OCI-LY1 (cell line): ENCODE results near the gene COL9A3.

Experiments used
- H2AFZ ChIP-seq: fragments of 200-600 bp; sonication (generic), shearing (Covaris generic); 2 replicates; pipeline ENCODE4 v1.6.0; 2014; ENCODE audit warnings: antibody characterized with exemption, mild to moderate bottlenecking, low read length
- H3F3A ChIP-seq: fragments of 200-600 bp; sonication (generic), shearing (Covaris generic); 2 replicates; pipeline ENCODE4 v1.6.0; 2014; ENCODE audit warnings: mild to moderate bottlenecking, antibody characterized with exemption, low read length, moderate library complexity; ENCODE audit not compliant: insufficient read depth
- H3K27ac ChIP-seq: fragments of 200-600 bp; sonication (generic); 2 replicates; pipeline ENCODE4 v1.5.1; 2014; ENCODE audit warnings: low read length, mixed run types, mild to moderate bottlenecking, low read depth; ENCODE audit not compliant: poor library complexity, severe bottlenecking
- H3K27me3 ChIP-seq: fragments of 200-600 bp; sonication (generic); 2 replicates; pipeline ENCODE4 v1.6.0; 2014; ENCODE audit warnings: antibody characterized with exemption, mild to moderate bottlenecking, low read length, moderate library complexity; ENCODE audit not compliant: insufficient read depth
- H3K36me3 ChIP-seq: fragments of 200-600 bp; sonication (generic); 2 replicates; pipeline ENCODE4 v1.6.1; 2014; ENCODE audit warnings: mild to moderate bottlenecking, antibody characterized with exemption, low read length, moderate library complexity, mixed read lengths; ENCODE audit not compliant: insufficient read depth
- H3K4me1 ChIP-seq: fragments of 200-600 bp; sonication (generic); 2 replicates; pipeline ENCODE4 v1.5.1; 2014; ENCODE audit warnings: mild to moderate bottlenecking, low read length, moderate library complexity; ENCODE audit not compliant: insufficient read depth, severe bottlenecking
- H3K4me2 ChIP-seq: fragments of 200-600 bp; sonication (generic), shearing (Covaris generic); 2 replicates; pipeline ENCODE4 v1.6.1; 2014; ENCODE audit warnings: low read length
- H3K4me3 ChIP-seq: fragments of 200-600 bp; sonication (generic); 2 replicates; pipeline ENCODE4 v1.5.1; 2014; ENCODE audit warnings: low read length, low read depth, mild to moderate bottlenecking, mixed read lengths; ENCODE audit not compliant: poor library complexity, severe bottlenecking
- H3K79me2 ChIP-seq: fragments of 200-600 bp; shearing (Covaris generic); 2 replicates; pipeline ENCODE4 v1.6.1; 2016; ENCODE audit warnings: mixed run types, low read length, mixed read lengths; ENCODE audit not compliant: insufficient read depth
- H3K9ac ChIP-seq: fragments of 200-600 bp; sonication (generic), shearing (Covaris generic); 2 replicates; pipeline ENCODE4 v1.6.1; 2014; ENCODE audit warnings: mild to moderate bottlenecking, low read length, mixed read lengths
- H3K9me2 ChIP-seq: fragments of 200-600 bp; sonication (generic), shearing (Covaris generic); 2 replicates; pipeline ENCODE4 v1.6.1; 2014; ENCODE audit warnings: low read depth, mild to moderate bottlenecking, low read length, mixed read lengths
- H3K9me3 ChIP-seq: fragments of 200-600 bp; shearing (Covaris generic); 2 replicates; pipeline ENCODE4 v1.6.1; 2014; ENCODE audit warnings: low read length, mixed read lengths
- H4K20me1 ChIP-seq: fragments of 200-600 bp; sonication (generic), shearing (Covaris generic); 2 replicates; pipeline ENCODE4 v1.6.0; 2016; ENCODE audit warnings: mild to moderate bottlenecking, low read length; ENCODE audit not compliant: insufficient read depth
- CTCF ChIP-seq: fragments of 200-600 bp; sonication (generic), shearing (Covaris generic); IDR thresholded peaks from 2 replicates; pipeline ENCODE4 v1.5.1; 2017; ENCODE audit warnings: mild to moderate bottlenecking, antibody characterized with exemption, low read length, moderate library complexity, mixed read lengths
- EZH2 ChIP-seq: fragments of 200-600 bp; sonication (generic), shearing (Covaris generic); IDR thresholded peaks from 2 replicates; pipeline ENCODE4 v1.8.0; 2017; ENCODE audit warnings: borderline replicate concordance, mixed run types, mild to moderate bottlenecking, antibody characterized with exemption, low read length, moderate library complexity, mixed read lengths

COL9A3 gene

GRCh38 chr20:62864207-62864606 is 47.4 kb downstream of the COL9A3 start:
- Histone ChIP-seq H3K27ac (no peak overlapping the region), H2AFZ (no peak overlapping the region), H3K9ac (no peak overlapping the region), H3K4me2 (no peak overlapping the region), H3F3A (no peaks in the 10 kb centered on the region), H3K9me2 (no peaks in the 10 kb centered on the region), H4K20me1 (no peaks in the 10 kb centered on the region), H3K4me1 (peaks cover 17% of the 10 kb centered on the region), H3K4me3 (no peak overlapping the region), H3K36me3 (peaks cover 5% of the 10 kb centered on the region), H3K27me3 (no peaks in the 10 kb centered on the region; the same call in 1 of the 2 replicates), H3K9me3 (no peaks in the 10 kb centered on the region), H3K79me2 (peaks cover 5% of the 10 kb centered on the region)
- TF ChIP-seq CTCF (no peak), EZH2 (no peak)

- no peaks in the 10 kb centered on the region for H3K9me3 ChIP-seq
- no peak overlapping the region for H3K9ac ChIP-seq
- H3K27me3 ChIP-seq = peaks cover 10% of the 10 kb centered on the region; the same call in 1 of the 2 replicates
- H3F3A ChIP-seq = no peaks in the 10 kb centered on the region
- no peaks in the 10 kb centered on the region for H4K20me1 ChIP-seq
- no peak overlapping the region for H2AFZ ChIP-seq
- no peak overlapping the region for H3K27ac ChIP-seq
- TF ChIP-seq EZH2 = no peak
- H3K79me2 ChIP-seq = no peaks in the 10 kb centered on the region
- no peak overlapping the region for H3K4me2 ChIP-seq
- no peaks in the 10 kb centered on the region for H3K36me3 ChIP-seq
- no peaks in the 10 kb centered on the region for H3K4me1 ChIP-seq
- no peaks in the 10 kb centered on the region for H3K9me2 ChIP-seq
- H3K4me3 ChIP-seq = no peak overlapping the region
These were observed 55.5 kb downstream of the COL9A3 start for GRCh38 chr20:62872184-62872847.

- Histone ChIP-seq H3K36me3 (no peaks in the 10 kb centered on the region), H3K4me3 (no peak overlapping the region), H2AFZ (no peak overlapping the region), H3K4me2 (no peak overlapping the region), H3K9me3 (no peaks in the 10 kb centered on the region), H3K9ac (no peak overlapping the region), H3K9me2 (no peaks in the 10 kb centered on the region), H3K79me2 (no peaks in the 10 kb centered on the region), H3K27me3 (peaks cover 10% of the 10 kb centered on the region; the same call in 1 of the 2 replicates), H3K4me1 (no peaks in the 10 kb centered on the region), H3F3A (peaks cover 3% of the 10 kb centered on the region), H4K20me1 (no peaks in the 10 kb centered on the region), H3K27ac (no peak overlapping the region)
- TF ChIP-seq CTCF = no peak
These were observed 56.0 kb downstream of the COL9A3 start for GRCh38 chr20:62872862-62873261.

GRCh38 chr20:62873280-62873679 is 56.4 kb downstream of the COL9A3 start:
- Histone ChIP-seq H4K20me1 (no peaks in the 10 kb centered on the region), H3K4me1 (no peaks in the 10 kb centered on the region), H3K79me2 (no peaks in the 10 kb centered on the region), H3K9me2 (no peaks in the 10 kb centered on the region), H3K9me3 (no peaks in the 10 kb centered on the region), H3K36me3 (no peaks in the 10 kb centered on the region), H3K27ac (no peak overlapping the region), H3K4me2 (no peak overlapping the region), H3K9ac (no peak overlapping the region), H3K4me3 (no peak overlapping the region), H3F3A (peaks cover 7% of the 10 kb centered on the region), H2AFZ (no peak overlapping the region), H3K27me3 (peaks cover 10% of the 10 kb centered on the region; the same call in 1 of the 2 replicates)
- no peak for TF ChIP-seq EZH2
- no peak for TF ChIP-seq CTCF
